Inflammatory macrophage treated with lipopolysaccharide for 1 hour (primary cell): Measurements from ENCODE around the gene LARP4B.

Experiments
- DNase-seq, 2 donors: peaks; one replicate each; pipeline ENCODE4 v3.0.0-alpha.2; 2020 to 2022

The LARP4B gene

DNA sequence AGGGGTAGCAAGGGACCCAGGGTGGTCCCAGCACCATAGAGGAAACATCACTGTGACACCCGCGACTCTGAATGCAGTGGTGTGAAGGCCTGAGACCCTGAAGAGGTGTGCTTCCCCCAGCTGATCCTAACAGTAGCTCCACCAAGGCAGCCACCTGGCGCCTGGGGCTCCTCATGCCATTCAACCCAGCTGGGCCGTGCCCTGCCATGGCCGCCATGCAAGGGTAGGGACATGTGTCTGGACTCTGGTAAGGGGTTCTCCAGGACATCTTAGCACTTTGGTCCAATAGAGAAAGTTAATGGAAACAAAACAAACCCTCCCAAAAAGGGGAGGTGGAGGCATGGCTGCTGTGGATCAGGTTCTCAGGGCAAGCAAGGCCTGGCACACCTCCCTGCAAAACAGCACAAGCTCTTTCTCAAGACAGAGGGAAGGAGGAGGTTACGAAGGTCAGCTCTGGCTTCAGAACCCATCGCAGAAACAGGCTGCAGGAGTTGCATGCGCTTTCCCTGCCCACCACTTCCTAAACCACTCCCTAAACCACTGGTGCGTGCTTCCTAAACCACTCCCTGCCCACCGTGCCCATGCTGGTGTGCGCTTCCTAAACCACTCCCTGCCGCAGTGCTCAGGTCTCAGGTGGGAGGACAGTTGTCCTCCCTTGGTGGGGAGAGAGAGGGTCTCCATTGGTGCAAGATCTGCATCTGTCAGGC is 108.7 kb downstream of the LARP4B start:
- peak; percentile 62 to 64 for DNase-seq

DNA sequence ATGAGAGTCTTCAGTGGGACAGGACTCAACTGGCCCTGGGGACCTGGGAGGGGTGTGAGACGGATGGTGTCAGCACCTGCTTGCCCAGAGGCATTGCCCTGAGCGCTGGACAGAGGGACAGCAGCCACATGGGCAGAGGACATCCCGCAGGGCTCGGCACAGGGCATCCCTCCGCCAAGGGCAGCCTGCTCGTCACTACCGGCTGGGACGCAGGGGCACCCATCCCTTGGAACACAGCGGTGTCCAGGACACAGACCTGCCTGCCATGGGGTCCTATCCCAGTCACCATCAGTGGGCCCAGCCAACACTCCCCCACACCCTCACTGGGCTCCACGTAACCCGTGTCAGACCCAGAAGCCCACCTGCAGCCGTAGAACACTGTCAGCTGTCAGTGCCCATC is 109.3 kb downstream of the LARP4B start:
- no peak for DNase-seq

- peak in 1 of 2 donors; percentile 12 for DNase-seq
Measured at GRCh38 chr10:821322-821721, 110.2 kb downstream of the LARP4B start.

DNA sequence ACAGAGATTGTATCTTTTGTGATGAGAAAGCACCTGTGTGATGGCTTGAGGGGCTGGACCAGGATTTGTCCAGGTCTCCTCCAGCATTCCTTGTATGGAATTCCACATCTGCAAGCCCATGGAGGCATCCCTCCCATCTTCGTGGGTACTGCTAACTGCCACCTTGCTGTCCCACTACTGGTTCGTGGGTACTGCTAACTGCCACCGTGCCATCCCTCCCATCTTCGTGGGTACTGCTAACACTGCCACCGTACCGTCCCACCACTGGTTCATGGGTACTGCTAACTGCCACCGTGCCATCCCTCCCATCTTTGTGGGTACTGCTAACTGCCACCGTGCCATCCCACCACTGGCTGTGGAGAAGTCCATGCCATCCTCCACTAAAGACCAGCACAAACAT is 111.7 kb downstream of the LARP4B start:
- DNase-seq, result no peak

DNA sequence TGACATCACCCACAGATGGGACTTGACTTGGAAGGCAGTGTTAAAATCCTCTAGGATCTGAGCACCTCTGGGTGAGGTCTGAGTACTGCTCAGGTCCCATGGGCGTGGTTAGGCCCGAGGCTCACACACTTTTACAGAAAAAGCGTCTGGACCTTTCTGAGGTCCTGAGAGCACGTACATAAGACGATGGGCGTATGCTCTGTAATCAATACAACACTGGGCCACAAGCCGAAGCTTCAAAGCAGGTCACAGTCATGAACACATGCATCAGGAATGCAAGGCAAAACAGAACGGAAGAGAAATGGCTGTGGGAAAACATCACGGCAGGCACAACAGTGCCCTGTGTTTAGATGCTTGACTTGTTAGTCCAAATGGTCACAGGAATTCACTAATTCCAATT is 112.2 kb downstream of the LARP4B start:
- DNase-seq, result no peak

DNA sequence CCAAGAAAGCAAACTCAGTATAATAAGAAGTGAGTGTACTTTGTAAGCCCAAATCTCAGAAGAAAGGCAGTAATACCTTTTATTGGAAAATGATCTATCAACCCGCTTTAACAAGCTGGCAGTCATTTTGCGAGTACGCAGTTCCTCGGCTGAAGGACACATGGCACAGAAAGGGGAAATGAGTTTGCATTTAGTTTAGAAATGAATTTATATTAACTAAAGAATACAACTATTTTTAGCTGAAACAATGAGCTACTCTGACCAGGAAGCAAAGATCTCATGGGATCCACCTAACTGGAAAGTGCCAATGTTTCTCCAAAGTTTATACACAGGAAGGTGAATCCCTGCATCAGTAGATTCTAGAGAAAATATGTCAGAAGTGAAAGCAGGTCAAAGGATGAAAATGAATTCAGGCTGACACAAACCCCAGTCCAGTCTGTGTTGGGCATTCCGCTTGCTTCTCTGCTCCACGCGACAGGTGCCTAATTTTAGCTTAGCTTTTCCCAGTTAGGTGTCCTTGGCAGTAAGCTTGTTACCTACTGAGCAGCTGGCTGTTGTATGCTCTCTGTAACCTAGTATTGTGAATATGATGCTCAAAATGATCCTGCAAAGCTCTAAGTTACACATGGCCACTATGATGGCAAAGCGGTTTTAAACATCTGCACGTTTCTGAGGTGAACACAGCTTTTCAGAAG is 112.8 kb downstream of the LARP4B start:
- DNase-seq, result no peak

- no peak for DNase-seq
Measured at GRCh38 chr10:818010-818409, 113.5 kb downstream of the LARP4B start.

GRCh38 chr10:817371-817770 is 114.1 kb downstream of the LARP4B start:
- no peak for DNase-seq

GRCh38 chr10:816958-817357 is 114.5 kb downstream of the LARP4B start:
- no peak for DNase-seq

- DNase-seq, result no peak
Measured at GRCh38 chr10:816091-816477, 115.4 kb downstream of the LARP4B start.

DNA sequence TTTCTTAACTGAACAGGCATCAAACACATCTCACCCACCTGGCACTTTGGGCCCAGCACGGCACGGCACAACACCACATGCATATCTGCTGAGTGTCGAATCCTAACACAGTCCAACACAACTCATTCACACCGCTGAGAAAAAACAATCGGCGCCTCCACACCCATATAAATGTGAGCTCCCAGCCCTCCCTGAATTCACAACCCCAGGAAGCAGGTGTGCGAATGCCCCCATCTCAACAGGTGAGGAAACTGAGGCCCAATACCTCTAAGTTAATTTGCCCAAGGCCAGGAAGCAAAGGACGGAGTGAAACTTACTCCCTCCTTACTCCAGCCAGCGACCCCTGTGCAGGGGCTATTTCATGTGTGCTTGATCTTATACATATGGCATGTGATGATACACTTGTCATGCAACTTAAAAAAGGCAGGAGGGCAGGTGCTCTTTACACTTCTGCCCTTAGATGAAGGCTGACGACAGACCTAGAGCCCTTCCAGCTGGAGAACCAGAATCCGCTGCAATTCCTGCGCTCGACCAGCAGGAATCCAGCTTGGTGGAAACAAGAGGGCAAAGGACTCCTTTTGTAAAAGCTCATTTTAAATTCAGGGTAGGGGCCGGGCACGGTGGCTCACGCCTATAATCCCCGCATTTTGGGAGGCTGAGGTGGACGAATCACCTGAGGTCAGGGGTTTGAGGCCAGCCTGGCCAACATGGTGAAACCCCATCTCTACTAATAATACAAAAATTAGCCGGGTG is 116.0 kb downstream of the LARP4B start:
- no peak for DNase-seq

GRCh38 chr10:814536-815302 is 116.8 kb downstream of the LARP4B start:
- no peak for DNase-seq

DNA sequence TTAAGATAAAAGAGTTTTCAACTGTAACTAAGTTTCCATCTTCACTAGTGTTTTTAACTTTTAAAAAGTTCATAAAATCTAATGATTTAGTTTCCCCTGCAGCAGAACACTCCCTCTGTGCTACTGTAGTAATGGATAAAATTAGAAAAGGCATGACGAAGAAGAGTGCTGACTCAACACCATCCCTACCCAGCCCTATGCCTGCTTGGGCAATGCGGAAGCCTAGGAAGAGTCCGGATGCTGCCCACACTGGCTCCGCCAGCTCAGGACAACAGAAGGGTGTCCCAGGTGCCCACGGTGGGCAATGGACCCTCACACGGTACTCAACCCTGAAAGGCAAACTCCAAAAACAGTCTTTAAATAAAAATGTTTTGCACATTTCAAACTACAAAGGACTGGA is 118.2 kb downstream of the LARP4B start:
- no peak for DNase-seq

GRCh38 chr10:812787-813186 is 118.7 kb downstream of the LARP4B start:
- DNase-seq, result no peak

- DNase-seq, result no peak
Measured at GRCh38 chr10:811379-812175, 119.9 kb downstream of the LARP4B start.

DNA sequence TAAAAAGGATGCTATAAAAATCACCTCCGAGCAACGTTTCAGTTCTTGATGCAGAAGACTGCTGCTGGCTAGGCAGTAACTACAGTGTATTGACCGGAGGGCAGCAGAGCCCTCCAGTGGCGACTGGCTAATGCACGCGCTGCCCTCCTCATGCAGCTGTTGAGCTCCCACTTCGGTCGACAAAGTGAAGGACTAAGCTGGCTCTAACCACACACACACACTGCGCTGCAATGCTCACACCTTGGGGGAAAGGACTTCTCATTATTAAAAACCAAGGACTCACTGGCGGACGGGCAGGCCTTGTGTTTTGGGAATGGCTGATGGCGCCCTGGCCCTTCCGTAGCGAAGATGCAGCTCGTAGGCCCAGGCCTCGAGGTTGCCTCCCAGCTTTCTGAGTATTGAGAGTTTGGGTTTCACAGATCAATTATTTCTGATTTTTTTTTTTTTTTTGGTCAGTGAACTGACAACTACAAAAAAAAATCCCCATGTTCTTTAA is 121.1 kb downstream of the LARP4B start:
- DNase-seq, result no peak

- no peak for DNase-seq
Measured at GRCh38 chr10:809671-810350, 121.7 kb downstream of the LARP4B start.

GRCh38 chr10:807958-808353 is 123.5 kb downstream of the LARP4B start:
- DNase-seq, result no peak

DNA sequence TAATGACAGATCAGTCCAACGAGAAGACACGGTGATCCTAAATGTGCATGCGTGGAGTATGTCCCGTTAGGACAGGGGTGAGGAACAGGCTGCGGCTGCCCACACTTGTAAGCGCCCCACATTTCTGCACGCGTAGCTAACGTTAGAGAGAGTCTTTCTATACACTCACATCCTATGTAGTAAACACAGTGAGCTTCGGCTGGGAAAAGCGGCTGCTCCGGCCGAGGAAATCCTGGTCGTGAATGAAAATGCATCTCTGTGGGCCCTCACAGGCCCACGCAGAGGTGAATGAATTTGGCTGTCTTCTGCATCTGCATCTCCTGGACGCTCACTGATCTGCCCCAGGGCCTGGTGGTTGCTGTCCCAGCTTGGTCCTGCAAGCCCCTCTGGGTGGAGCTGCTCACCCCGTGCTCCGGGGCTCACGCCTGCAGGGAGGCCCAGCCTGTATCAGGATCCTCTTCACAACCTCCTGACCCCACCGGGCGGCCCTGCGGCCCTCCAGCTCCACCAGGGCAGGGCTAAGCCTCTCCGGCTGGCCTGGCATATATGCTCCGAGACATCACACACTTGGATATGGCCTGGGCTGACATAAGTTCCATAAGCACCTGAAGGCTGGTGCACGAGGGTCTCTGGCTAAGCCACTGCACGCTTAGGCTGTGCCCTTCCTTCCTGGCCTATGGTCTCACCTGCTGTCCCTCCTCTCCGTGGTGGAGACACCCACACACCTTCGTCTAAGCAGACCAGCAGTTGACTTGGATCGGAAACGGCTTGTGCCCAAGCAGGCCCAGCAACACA is 124.1 kb downstream of the LARP4B start:
- no peak for DNase-seq

DNA sequence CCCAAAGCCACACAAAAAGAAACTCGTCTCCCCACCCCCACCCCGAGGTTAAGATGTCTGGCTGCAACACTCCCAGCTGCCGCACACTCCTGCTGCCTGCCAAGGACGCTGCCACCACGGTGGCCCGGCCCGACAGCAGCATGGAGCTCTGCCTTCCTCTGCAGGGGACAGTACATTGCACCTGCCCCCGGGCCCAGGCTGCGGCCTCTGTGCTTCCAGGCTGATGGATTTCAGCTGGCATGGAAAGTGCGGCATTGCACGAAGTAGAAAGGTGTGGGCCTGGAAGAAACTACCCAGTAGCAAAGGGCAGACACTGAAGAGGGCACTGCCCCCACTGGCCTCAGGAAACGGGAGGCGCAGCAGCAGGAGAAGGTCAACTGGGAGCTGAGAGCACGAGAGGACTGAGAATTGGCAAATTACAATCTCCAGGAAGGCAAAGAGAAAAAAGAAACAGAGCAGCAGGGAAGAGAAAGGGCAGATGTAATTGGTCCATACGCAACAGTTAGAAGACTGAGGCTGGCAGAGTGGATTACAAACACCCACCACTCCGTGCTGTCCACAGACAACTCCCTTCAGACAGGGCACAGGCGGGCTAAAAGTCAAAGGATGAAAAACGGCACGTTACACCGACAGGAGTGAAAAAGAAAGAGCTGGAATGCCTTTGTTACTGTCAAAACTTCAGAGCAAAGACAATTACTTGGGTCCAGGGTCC is 124.9 kb downstream of the LARP4B start:
- no peak for DNase-seq
